ENCODE results near the gene RANBP2.
"Not testable (repeated sequence)": the region's sequence is repeated elsewhere in the genome, so short reads cannot be mapped to it uniquely, and the experiment has no call there.

The RANBP2 gene

DNA sequence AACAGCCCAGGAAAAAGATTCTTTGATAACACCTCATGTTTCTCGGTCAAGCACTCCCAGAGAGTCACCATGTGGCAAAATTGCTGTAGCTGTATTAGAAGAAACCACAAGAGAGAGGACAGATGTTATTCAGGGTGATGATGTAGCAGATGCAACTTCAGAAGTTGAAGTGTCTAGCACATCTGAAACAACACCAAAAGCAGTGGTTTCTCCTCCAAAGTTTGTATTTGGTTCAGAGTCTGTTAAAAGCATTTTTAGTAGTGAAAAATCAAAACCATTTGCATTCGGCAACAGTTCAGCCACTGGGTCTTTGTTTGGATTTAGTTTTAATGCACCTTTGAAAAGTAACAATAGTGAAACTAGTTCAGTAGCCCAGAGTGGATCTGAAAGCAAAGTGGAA lies 48.6 kb downstream of the RANBP2 start:
- H3K4me1 ChIP-seq (ENCODE audit: control insufficient read depth, insufficient read depth, low read length); H3K4me3 ChIP-seq (ENCODE audit: insufficient read depth, low read depth, low read length); H3K9me3 ChIP-seq (ENCODE audit: control insufficient read depth, low read length); H3K27me3 ChIP-seq (ENCODE audit: control insufficient read depth, insufficient read depth, low read length, poor library complexity, severe bottlenecking); H3K27ac ChIP-seq (ENCODE audit: insufficient read depth, low read depth, low read length, poor library complexity, severe bottlenecking): not testable (repeated sequence)
- peaks cover 19% of the 10 kb centered on the region for H3K36me3 ChIP-seq (ENCODE audit: control insufficient read depth, insufficient read depth, low read length)
- whole genome bisulfite sequencing, 2 experiments: 90 to 100% methylated on average over 1 of the region's 2 CpGs

DNA sequence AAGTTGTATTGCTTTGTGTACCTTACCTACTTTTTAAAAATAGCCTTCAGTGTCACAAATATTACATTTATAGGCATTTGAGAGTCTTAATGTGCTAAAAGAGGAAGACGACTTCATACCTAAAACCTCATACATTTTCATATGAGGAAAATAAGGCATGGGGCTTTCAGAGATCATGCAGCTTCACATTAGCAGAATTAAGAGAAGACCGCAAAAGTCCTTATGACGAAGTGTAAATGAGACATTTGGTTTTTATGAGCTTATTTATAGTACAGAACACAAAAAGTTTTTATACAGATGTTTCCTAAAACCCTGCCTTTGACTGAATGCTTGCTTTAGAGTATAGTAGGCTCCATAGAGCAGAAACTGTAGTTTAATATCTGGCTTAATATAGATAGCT lies 57.2 kb downstream of the RANBP2 start:
- H3K27me3 ChIP-seq (ENCODE audit: control insufficient read depth, insufficient read depth, low read length, poor library complexity, severe bottlenecking): no peaks in the 10 kb centered on the region
- H3K9me3 ChIP-seq (ENCODE audit: control insufficient read depth, low read length): no peaks in the 10 kb centered on the region
- H3K4me1 ChIP-seq (ENCODE audit: control insufficient read depth, insufficient read depth, low read length): no peaks in the 10 kb centered on the region
- peaks cover 30% of the 10 kb centered on the region for H3K36me3 ChIP-seq (ENCODE audit: control insufficient read depth, insufficient read depth, low read length)
- H3K27ac ChIP-seq (ENCODE audit: insufficient read depth, low read depth, low read length, poor library complexity, severe bottlenecking): no peak overlapping the region
- H3K4me3 ChIP-seq (ENCODE audit: insufficient read depth, low read depth, low read length): no peak overlapping the region
- WGBS, 2 experiments: 85 to 100% methylated on average over 1 to 3 of the region's 3 CpGs

DNA sequence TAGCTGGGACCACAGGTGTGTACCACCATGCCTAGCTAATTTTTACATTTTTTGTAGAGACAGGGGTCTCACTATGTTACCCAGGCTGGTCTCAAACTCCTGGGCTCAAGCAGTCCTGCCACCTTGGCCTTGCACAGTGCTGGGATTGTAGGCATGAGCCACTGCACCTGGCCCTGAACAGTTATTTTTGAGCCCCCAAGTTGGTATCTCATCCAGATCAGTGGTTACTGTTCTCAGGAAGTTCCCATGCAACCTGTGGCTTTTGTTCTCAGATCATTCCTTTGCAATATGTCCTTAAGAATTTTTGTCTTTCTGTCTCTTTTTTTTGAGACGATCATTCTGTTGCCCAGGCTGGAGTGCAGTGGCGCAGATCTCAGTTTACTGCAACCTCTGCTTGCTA lies 59.6 kb downstream of the RANBP2 start:
- 95% methylated on average over 2 of the region's 2 CpGs for WGBS, 2 experiments

DNA sequence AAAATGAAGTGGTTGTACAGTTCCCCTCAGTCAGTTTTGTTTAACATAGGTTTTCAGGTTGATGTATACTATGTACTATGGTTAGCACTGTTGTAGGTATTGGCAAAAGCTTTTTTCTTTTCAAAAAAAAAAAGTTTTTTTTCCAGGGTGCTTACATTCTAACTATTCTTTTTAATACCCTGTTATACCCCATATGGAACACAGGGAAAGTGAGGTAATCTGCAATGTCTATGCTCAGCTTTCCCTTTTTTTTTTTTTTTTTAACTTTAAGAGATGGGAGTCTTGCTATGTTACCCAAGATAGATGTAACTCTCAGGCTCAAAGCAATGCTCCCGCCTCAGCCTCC lies 66.7 kb downstream of the RANBP2 start:
- 7% methylated on average over 1 of the region's 1 CpG for WGBS, 2 experiments
- Histone ChIP-seq H3K4me1 (ENCODE audit: control insufficient read depth, insufficient read depth, low read length) (no peaks in the 10 kb centered on the region), H3K9me3 (ENCODE audit: control insufficient read depth, low read length) (no peaks in the 10 kb centered on the region), H3K27me3 (ENCODE audit: control insufficient read depth, insufficient read depth, low read length, poor library complexity, severe bottlenecking) (no peaks in the 10 kb centered on the region), H3K36me3 (ENCODE audit: control insufficient read depth, insufficient read depth, low read length) (peaks cover 13% of the 10 kb centered on the region), H3K27ac (ENCODE audit: insufficient read depth, low read depth, low read length, poor library complexity, severe bottlenecking) (peak overlapping the region; percentile 96), H3K4me3 (ENCODE audit: insufficient read depth, low read depth, low read length) (peak overlapping the region; percentile 58)

More for the DNA sequence above, 59.6 kb downstream of the RANBP2 start:
- Histone ChIP-seq H3K27ac (ENCODE audit: insufficient read depth, low read depth, low read length, poor library complexity, severe bottlenecking) (no peak overlapping the region), H3K4me1 (ENCODE audit: control insufficient read depth, insufficient read depth, low read length) (no peaks in the 10 kb centered on the region), H3K36me3 (ENCODE audit: control insufficient read depth, insufficient read depth, low read length) (peaks cover 33% of the 10 kb centered on the region), H3K27me3 (ENCODE audit: control insufficient read depth, insufficient read depth, low read length, poor library complexity, severe bottlenecking) (no peaks in the 10 kb centered on the region), H3K4me3 (ENCODE audit: insufficient read depth, low read depth, low read length) (no peak overlapping the region), H3K9me3 (ENCODE audit: control insufficient read depth, low read length) (no peaks in the 10 kb centered on the region)

DNA sequence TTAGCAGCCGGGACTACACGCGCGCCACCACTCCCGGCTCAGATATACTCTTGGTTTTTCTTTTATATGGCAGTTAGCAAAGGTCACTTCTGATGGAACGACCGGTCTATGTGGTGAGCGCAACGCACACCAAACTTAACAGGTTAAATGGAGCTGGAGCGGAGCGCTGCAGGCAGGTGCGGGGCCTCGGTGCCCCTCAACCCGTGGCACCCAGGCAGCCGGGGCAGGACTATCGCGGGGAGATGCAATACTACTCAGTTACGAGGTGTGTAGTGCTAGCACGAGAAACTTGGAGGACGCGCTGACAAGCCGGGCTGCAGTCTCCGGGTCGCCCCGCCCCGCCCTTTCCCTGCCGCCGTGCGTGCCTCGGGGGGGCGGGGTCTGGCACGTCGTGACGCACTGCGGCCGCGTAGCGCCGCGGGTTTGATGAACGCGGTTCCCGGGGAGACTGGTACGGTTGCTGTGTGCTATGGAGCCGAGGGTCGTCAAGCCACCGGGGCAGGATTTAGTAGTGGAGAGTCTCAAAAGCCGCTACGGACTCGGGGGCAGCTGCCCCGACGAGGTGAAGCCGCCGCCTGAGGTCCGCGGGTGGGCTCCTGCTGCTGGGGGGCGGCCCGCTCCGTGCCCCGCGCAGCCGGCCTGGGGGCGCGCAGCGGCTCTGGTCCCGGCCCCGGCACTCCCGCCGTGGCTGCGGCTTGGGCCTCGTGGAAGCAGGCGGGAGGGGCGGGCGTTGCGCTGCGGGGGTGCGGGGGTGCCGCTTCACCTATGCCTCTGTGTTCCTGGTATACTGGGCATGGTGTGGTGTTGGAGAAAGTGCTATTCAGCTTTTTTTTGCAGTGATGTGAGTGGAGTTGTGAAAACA lies 67.3 kb downstream of the RANBP2 start, which contains the start of gene CCDC138:
Gene CCDC138, plus strand, starts transcription at position 418 of the 862 bp plus-strand sequence. Its CDS starts 52 bp downstream, at position 470.
- no peaks in the 10 kb centered on the region for H3K4me1 ChIP-seq (ENCODE audit: control insufficient read depth, insufficient read depth, low read length)
- peak within 1 kb of the TSS; percentile 96 for H3K27ac ChIP-seq (ENCODE audit: insufficient read depth, low read depth, low read length, poor library complexity, severe bottlenecking)
- no peaks in the 10 kb centered on the region for H3K9me3 ChIP-seq (ENCODE audit: control insufficient read depth, low read length)
- H3K36me3 ChIP-seq (ENCODE audit: control insufficient read depth, insufficient read depth, low read length): peaks cover 14% of the 10 kb centered on the region
- peak within 1 kb of the TSS; percentile 58 for H3K4me3 ChIP-seq (ENCODE audit: insufficient read depth, low read depth, low read length)
- WGBS, 2 experiments: 1% methylated on average over 78 of the region's 78 CpGs
- H3K27me3 ChIP-seq (ENCODE audit: control insufficient read depth, insufficient read depth, low read length, poor library complexity, severe bottlenecking): no peaks in the 10 kb centered on the region

DNA sequence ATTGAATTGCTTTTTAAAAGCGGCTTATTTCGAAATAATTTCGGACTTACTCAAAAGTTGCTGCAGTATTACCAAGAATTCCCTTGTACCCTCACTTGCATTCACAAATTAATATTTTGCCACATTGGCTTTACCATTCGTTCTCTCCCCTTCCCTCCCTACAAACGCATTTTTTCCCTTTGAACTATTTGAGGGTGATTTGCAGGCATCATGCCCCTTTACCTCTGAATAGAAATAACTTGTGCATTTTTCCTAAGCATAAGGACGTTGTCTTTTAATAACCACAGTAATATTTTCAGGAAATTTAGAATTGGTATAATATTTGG lies 67.9 kb downstream of the RANBP2 start:
- WGBS, 2 experiments: 1 to 2% methylated on average over 5 of the region's 6 CpGs
- Histone ChIP-seq H3K27me3 (ENCODE audit: control insufficient read depth, insufficient read depth, low read length, poor library complexity, severe bottlenecking) (no peaks in the 10 kb centered on the region), H3K4me1 (ENCODE audit: control insufficient read depth, insufficient read depth, low read length) (no peaks in the 10 kb centered on the region), H3K4me3 (ENCODE audit: insufficient read depth, low read depth, low read length) (peak overlapping the region; percentile 58), H3K27ac (ENCODE audit: insufficient read depth, low read depth, low read length, poor library complexity, severe bottlenecking) (peak overlapping the region; percentile 96), H3K36me3 (ENCODE audit: control insufficient read depth, insufficient read depth, low read length) (peaks cover 17% of the 10 kb centered on the region), H3K9me3 (ENCODE audit: control insufficient read depth, low read length) (no peaks in the 10 kb centered on the region)

DNA sequence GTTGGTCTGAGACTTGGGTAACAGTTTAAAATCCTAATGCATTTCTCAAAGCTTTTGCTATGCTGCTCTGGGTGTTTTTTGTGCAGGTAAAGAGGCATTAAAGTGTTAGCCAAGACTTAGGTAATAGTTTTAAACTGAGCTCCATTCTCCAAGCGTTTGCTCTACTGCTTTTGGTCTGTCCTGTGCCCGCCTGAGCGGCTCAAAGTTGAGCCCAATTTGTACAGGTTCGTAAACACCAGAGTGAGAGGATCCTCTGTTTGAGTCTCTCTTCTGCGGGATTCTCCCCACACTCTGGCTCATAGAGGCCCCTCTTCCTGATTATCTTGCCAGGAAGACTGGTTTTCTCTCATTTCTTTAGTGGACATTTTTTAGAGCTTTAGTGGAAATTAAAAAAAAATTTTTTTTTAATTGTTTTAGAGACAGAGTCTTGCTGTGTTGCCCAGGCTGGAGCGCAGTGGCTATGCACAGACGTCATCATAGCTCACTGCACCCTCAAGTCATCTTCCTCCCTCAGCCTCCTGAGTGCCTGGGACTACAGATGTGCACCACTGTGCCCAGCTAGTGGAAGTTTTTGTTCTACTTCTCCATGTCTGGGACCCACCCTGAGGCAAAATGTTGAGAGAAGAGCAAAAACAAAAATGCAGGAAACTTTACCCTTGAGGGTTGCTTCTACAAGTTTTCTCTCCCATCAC lies 83.9 kb downstream of the RANBP2 start:
- no peak overlapping the region for H3K27ac ChIP-seq (ENCODE audit: insufficient read depth, low read depth, low read length, poor library complexity, severe bottlenecking)
- no peaks in the 10 kb centered on the region for H3K4me1 ChIP-seq (ENCODE audit: control insufficient read depth, insufficient read depth, low read length)
- peaks cover 54% of the 10 kb centered on the region for H3K36me3 ChIP-seq (ENCODE audit: control insufficient read depth, insufficient read depth, low read length)
- WGBS, 2 experiments: 94 to 95% methylated on average over 7 of the region's 7 CpGs
- no peaks in the 10 kb centered on the region for H3K9me3 ChIP-seq (ENCODE audit: control insufficient read depth, low read length)
- H3K27me3 ChIP-seq (ENCODE audit: control insufficient read depth, insufficient read depth, low read length, poor library complexity, severe bottlenecking): no peaks in the 10 kb centered on the region
- no peak overlapping the region for H3K4me3 ChIP-seq (ENCODE audit: insufficient read depth, low read depth, low read length)

DNA sequence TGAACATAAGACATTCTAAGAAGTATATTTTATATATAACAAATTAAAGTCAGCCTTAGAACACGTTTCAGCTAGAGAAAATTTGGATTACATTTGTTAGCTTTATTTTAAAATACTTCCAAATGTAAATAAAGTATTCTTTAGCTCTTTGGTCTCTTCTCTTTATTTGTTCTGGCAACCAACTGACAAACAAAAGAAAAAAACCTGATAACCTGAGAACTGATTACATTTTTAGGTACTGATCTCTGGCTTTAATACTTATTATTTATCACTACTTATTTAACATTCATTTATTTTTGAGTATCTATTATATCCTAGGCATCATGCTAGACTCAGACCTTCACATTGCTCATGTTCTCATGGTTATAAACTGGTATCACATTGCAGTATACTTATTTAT lies 85.8 kb downstream of the RANBP2 start:
- no CpG with 5 or more reads among the region's 1 CpG for WGBS, 2 experiments
- no peak overlapping the region for H3K27ac ChIP-seq (ENCODE audit: insufficient read depth, low read depth, low read length, poor library complexity, severe bottlenecking)
- no peak overlapping the region for H3K4me3 ChIP-seq (ENCODE audit: insufficient read depth, low read depth, low read length)
- no peaks in the 10 kb centered on the region for H3K27me3 ChIP-seq (ENCODE audit: control insufficient read depth, insufficient read depth, low read length, poor library complexity, severe bottlenecking)
- H3K36me3 ChIP-seq (ENCODE audit: control insufficient read depth, insufficient read depth, low read length): peaks cover 55% of the 10 kb centered on the region
- no peaks in the 10 kb centered on the region for H3K4me1 ChIP-seq (ENCODE audit: control insufficient read depth, insufficient read depth, low read length)
- H3K9me3 ChIP-seq (ENCODE audit: control insufficient read depth, low read length): peaks cover 4% of the 10 kb centered on the region

DNA sequence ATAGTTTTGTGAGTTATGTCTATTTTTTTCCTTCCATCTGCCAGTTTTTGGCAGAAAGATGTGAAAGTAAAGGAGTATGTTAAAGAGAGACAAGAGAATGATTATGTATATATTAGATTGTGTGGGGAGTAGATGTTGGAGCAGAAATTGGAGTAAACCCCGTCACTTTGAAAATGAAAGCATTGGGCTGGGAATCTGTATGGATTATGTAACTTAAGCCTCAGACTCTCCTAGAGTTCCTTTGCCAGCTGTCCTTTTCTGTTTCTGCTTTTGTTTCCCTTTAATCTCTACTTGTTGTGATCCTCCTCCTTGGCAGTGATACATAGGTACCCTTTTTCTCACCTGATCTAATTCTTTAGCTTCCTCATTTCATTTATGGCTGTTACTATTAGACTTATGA lies 86.5 kb downstream of the RANBP2 start:
- Histone ChIP-seq H3K27ac (ENCODE audit: insufficient read depth, low read depth, low read length, poor library complexity, severe bottlenecking) (no peak overlapping the region), H3K4me1 (ENCODE audit: control insufficient read depth, insufficient read depth, low read length) (no peaks in the 10 kb centered on the region), H3K9me3 (ENCODE audit: control insufficient read depth, low read length) (peaks cover 4% of the 10 kb centered on the region), H3K4me3 (ENCODE audit: insufficient read depth, low read depth, low read length) (no peak overlapping the region), H3K36me3 (ENCODE audit: control insufficient read depth, insufficient read depth, low read length) (peaks cover 51% of the 10 kb centered on the region), H3K27me3 (ENCODE audit: control insufficient read depth, insufficient read depth, low read length, poor library complexity, severe bottlenecking) (no peaks in the 10 kb centered on the region)
- WGBS, 2 experiments: 87 to 94% methylated on average over 1 of the region's 1 CpG

DNA sequence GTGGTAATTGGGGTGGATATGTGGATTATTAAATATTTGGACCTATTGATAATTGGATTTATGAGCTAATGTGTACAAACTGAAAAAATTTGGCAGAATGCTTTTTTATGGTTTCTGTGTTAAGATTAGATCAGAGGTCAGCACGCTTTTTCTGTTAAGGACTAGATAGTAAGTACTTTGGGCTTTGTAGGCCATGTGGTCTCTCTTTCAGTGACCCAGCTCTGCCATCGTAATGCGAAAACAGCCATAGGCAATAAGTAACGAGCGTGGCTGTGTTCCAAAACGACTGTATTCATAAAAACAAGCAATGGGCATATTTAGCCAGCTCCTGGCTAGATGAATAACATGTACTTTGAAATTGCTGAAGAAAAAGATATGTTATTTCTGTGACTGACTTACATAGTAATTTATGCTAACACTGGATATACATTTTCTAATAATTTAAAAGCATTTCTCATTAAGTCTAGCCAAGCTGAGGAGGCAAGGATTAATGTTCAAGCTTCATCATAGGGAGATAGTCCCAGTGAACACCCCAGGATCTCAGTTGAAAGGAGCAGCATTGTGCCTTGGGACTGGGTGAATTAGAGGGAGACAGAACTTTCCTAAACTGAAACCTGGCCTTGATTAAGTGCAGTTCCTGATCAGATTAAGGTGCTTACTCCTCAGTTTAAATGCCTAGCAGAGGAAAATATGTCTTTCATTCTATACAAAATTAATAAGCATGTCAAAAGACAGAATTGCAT lies 87.3 kb downstream of the RANBP2 start:
- H3K4me3 ChIP-seq (ENCODE audit: insufficient read depth, low read depth, low read length): no peak overlapping the region
- H3K36me3 ChIP-seq (ENCODE audit: control insufficient read depth, insufficient read depth, low read length): peaks cover 51% of the 10 kb centered on the region
- H3K9me3 ChIP-seq (ENCODE audit: control insufficient read depth, low read length): peaks cover 4% of the 10 kb centered on the region
- no peaks in the 10 kb centered on the region for H3K27me3 ChIP-seq (ENCODE audit: control insufficient read depth, insufficient read depth, low read length, poor library complexity, severe bottlenecking)
- no peaks in the 10 kb centered on the region for H3K4me1 ChIP-seq (ENCODE audit: control insufficient read depth, insufficient read depth, low read length)
- H3K27ac ChIP-seq (ENCODE audit: insufficient read depth, low read depth, low read length, poor library complexity, severe bottlenecking): peak overlapping the region; percentile 23
- 91 to 97% methylated on average over 6 of the region's 6 CpGs for WGBS, 2 experiments
